Endothelial cell of umbilical vein (primary cell): ENCODE measurements around the gene VAV3. TPM values are rescaled to one million over a fixed set of nuclear protein-coding genes. Genes with fewer than 3 reads are reported as not detected.

Source experiments
- BruUV-seq: library from RNA; stranded (reverse); fragments of 400-500 nt; replicated peaks from 2 replicates; lab custom pipeline; 2021; lab: Mats Ljungman, UMichigan
- CTCF ChIA-PET: fragments of 300-600, 350-600 bp; sonication (Branson Sonifier 250); formaldehyde crosslinking; loops from one replicate; lab custom pipeline; 2021; ENCODE audit warnings: antibody characterized with exemption, inconsistent platforms; lab: Charles Lee
- POLR2A ChIA-PET: fragments of 300-600, 350-600 bp; sonication (Branson Sonifier 250); formaldehyde crosslinking; loops from one replicate; lab custom pipeline; 2021; ENCODE audit warnings: antibody characterized with exemption, inconsistent platforms; lab: Charles Lee
- DNase-seq: peaks from one replicate; pipeline ENCODE4 v3.0.0-alpha.2; 2011; ENCODE audit warnings: low read depth, low spot score
- FAIRE-seq: peaks from 2 replicates; lab custom pipeline; 2011; peaks lifted over from hg19 to GRCh38; lab: Jason Lieb, UNC
- H2AFZ ChIP-seq: 2 replicates; pipeline ENCODE4 v1.6.0; 2012; ENCODE audit warnings: low read depth, low read length, control low read depth, inconsistent platforms
- H3K27ac ChIP-seq: 2 replicates; pipeline ENCODE4 v1.5.1; 2011; ENCODE audit warnings: low read depth, mild to moderate bottlenecking, control low read depth, low read length, moderate library complexity; ENCODE audit not compliant: insufficient read depth
- H3K27me3 ChIP-seq, 2 experiments: 2 replicates each; pipeline versions ENCODE4 v1.6.0 to v1.6.1; 2011; ENCODE audit warnings: low read length in 2 of 2, mixed read lengths in 1 of 2; ENCODE audit not compliant: control insufficient read depth in 2 of 2, insufficient read depth in 2 of 2
- H3K36me3 ChIP-seq, 2 experiments: 2 replicates in 1 of 2; 3 replicates in 1 of 2; pipeline ENCODE4 v1.5.1; 2011; ENCODE audit warnings: low read length in 2 of 2, mild to moderate bottlenecking in 1 of 2, moderate library complexity in 1 of 2; ENCODE audit not compliant: control insufficient read depth in 2 of 2, insufficient read depth in 2 of 2; ENCODE audit errors: extremely low read depth in 1 of 2
- H3K4me1 ChIP-seq: 3 replicates; pipeline ENCODE4 v1.5.1; 2011; ENCODE audit warnings: mild to moderate bottlenecking, low read length; ENCODE audit not compliant: control insufficient read depth, insufficient read depth; ENCODE audit errors: extremely low read depth
- H3K4me2 ChIP-seq: 2 replicates; pipeline ENCODE4 v1.6.1; 2011; ENCODE audit warnings: low read length, control low read depth, mixed read lengths; ENCODE audit not compliant: insufficient read depth
- H3K4me3 ChIP-seq, 3 experiments: fragments of 200-600 bp in 1 of 3; sonication (generic), shearing (Covaris generic) in 1 of 3; replicated peaks in 1 of 3; 2 replicates each; pipeline ENCODE4 v1.5.1; 2011 to 2016; ENCODE audit warnings: control low read depth in 3 of 3, low read length in 3 of 3, mild to moderate bottlenecking in 2 of 3, inconsistent platforms in 1 of 3, low read depth in 1 of 3, moderate library complexity in 1 of 3; ENCODE audit not compliant: insufficient read depth in 1 of 3
- H3K79me2 ChIP-seq: 2 replicates; pipeline ENCODE4 v1.6.0; 2012; ENCODE audit warnings: low read length, inconsistent platforms; ENCODE audit not compliant: control insufficient read depth, insufficient read depth
- H3K9ac ChIP-seq: replicated peaks from 2 replicates; pipeline ENCODE3; 2011; ENCODE audit warnings: low read length, control low read depth; ENCODE audit not compliant: insufficient read depth; ENCODE audit errors: extremely low read depth
- H3K9me1 ChIP-seq: replicated peaks from 3 replicates; pipeline ENCODE4 v1.6.0; 2011; ENCODE audit warnings: mild to moderate bottlenecking, low read length; ENCODE audit not compliant: control insufficient read depth, insufficient read depth; ENCODE audit errors: extremely low read depth
- H3K9me3 ChIP-seq: replicated peaks from 2 replicates; pipeline ENCODE4 v1.5.1; 2012; ENCODE audit warnings: low read length, inconsistent platforms; ENCODE audit not compliant: control insufficient read depth, insufficient read depth
- H4K20me1 ChIP-seq: replicated peaks from 2 replicates; pipeline ENCODE3; 2011; ENCODE audit warnings: mild to moderate bottlenecking, low read length; ENCODE audit not compliant: control insufficient read depth, insufficient read depth; ENCODE audit errors: extremely low read depth
- EZH2 ChIP-seq: IDR thresholded peaks from 2 replicates; pipeline ENCODE4 v1.6.1; 2012; ENCODE audit warnings: borderline replicate concordance, low read depth, mild to moderate bottlenecking, moderate library complexity, low read length, inconsistent platforms; ENCODE audit not compliant: severe bottlenecking
- FOS ChIP-seq: IDR thresholded peaks from 2 replicates; pipeline ENCODE4 v1.6.1; 2011; ENCODE audit warnings: mild to moderate bottlenecking, low read length, moderate library complexity, borderline replicate concordance; ENCODE audit not compliant: insufficient read depth
- GATA2 ChIP-seq: IDR thresholded peaks from 2 replicates; pipeline ENCODE4 v1.7.0; 2011; ENCODE audit warnings: low read depth, mild to moderate bottlenecking, moderate library complexity, mixed read lengths, low read length; ENCODE audit not compliant: insufficient read length, insufficient read depth
- JUN ChIP-seq: IDR thresholded peaks from 2 replicates; pipeline ENCODE4 v1.6.1; 2011; ENCODE audit warnings: borderline replicate concordance, low read depth; ENCODE audit not compliant: insufficient read length, insufficient read depth
- MAX ChIP-seq: IDR thresholded peaks from 2 replicates; pipeline ENCODE4 v1.6.1; 2011; ENCODE audit not compliant: insufficient read depth, insufficient read length
- MYC ChIP-seq: IDR thresholded peaks from one replicate; pipeline ENCODE4 v1.6.1; 2011; ENCODE audit warnings: mild to moderate bottlenecking, low read depth, low read length
- POLR2A ChIP-seq: IDR thresholded peaks from 2 replicates; pipeline ENCODE4 v1.6.1; 2012; ENCODE audit warnings: low read depth, mild to moderate bottlenecking, control low read depth, low read length
- POLR2AphosphoS5 ChIP-seq: IDR thresholded peaks from 2 replicates; pipeline ENCODE4 v1.6.1; 2012; ENCODE audit warnings: low read depth, mild to moderate bottlenecking, control low read depth, low read length, moderate library complexity; ENCODE audit not compliant: insufficient read depth
- dilution Hi-C: fragments of 300-500 bp; cut with MboI; formaldehyde crosslinking; loops from one replicate; pipeline ENCODE4 v1.15.0; 2019; ENCODE audit warnings: low sequenced_read_pairs; ENCODE audit not compliant: extremely low pct_ligation_motif_present
- intact Hi-C: fragments of 100-400 bp; cut with micrococcal nuclease; formaldehyde crosslinking; loops from one replicate; pipeline ENCODE4 v1.10.0; 2022
- polyA plus RNA-seq, 4 experiments: library from polyadenylated mRNA; depleted of rRNA in 3 of 4; stranded (reverse) in 3 of 4; unstranded in 1 of 4; fragments of >200 nt; gene quantifications; 2 replicates each; pipeline versions ENCODE4 v1.2.1 to v1.2.3, GENCODE V29; 2011 to 2012; ENCODE audit warnings: missing spikeins in 1 of 4
- total RNA-seq: library from RNA; stranded (reverse); gene quantifications from 2 replicates; pipeline ENCODE4 v1.2.3, GENCODE V29; 2021
- TF ChIP-seq, protein P1 (sequence below), 2 donors: IDR thresholded peaks; 1 replicate in 1 of 2; 2 replicates in 1 of 2; pipeline ENCODE4 v1.5.1; 2011; ENCODE audit warnings: low read length in 2 of 2, mild to moderate bottlenecking in 2 of 2, moderate library complexity in 2 of 2, control low read depth in 1 of 2, inconsistent platforms in 1 of 2, low read depth in 1 of 2; ENCODE audit not compliant: insufficient read depth in 1 of 2; ENCODE audit errors: extremely low read depth in 1 of 2

VAV3 gene
- total and polyA plus RNA-seq, 2 donors (not counting 3 experiments of a cell fraction or from before 2014, with no cell fraction given) = 0.18 to 1.5 TPM

- Histone ChIP-seq H4K20me1 (no peaks in the 10 kb centered on the region), H3K36me3 (no peaks in the 10 kb centered on the region), H3K27ac (no peak overlapping the region), H3K4me2 (no peak overlapping the region), H3K4me3 (no peak overlapping the region), H3K9me1 (no peaks in the 10 kb centered on the region), H3K4me1 (no peaks in the 10 kb centered on the region), H3K9me3 (no peaks in the 10 kb centered on the region), H2AFZ (no peak overlapping the region), H3K9ac (no peak overlapping the region), H3K79me2 (no peaks in the 10 kb centered on the region), H3K27me3 (peaks cover 0 to 12% of the 10 kb centered on the region in 2 experiments)
- DNase-seq (no peak), FAIRE-seq (no peak)
- intact Hi-C loops (no loop called here), dilution Hi-C loops (no loop called here)
- POLR2A ChIA-PET = no interaction called here
- TF ChIP-seq POLR2A (no peak), POLR2AphosphoS5 (no peak), MYC (no peak), JUN (no peak), MAX (no peak), EZH2 (no peak), GATA2 (no peak), FOS (no peak)
- TF ChIP-seq, protein P1, sequence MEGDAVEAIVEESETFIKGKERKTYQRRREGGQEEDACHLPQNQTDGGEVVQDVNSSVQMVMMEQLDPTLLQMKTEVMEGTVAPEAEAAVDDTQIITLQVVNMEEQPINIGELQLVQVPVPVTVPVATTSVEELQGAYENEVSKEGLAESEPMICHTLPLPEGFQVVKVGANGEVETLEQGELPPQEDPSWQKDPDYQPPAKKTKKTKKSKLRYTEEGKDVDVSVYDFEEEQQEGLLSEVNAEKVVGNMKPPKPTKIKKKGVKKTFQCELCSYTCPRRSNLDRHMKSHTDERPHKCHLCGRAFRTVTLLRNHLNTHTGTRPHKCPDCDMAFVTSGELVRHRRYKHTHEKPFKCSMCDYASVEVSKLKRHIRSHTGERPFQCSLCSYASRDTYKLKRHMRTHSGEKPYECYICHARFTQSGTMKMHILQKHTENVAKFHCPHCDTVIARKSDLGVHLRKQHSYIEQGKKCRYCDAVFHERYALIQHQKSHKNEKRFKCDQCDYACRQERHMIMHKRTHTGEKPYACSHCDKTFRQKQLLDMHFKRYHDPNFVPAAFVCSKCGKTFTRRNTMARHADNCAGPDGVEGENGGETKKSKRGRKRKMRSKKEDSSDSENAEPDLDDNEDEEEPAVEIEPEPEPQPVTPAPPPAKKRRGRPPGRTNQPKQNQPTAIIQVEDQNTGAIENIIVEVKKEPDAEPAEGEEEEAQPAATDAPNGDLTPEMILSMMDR (IDR thresholded peaks at IDR 0.05; ENCODE audit: extremely low read depth in 1 of 2, insufficient read depth in 1 of 2, low read depth in 1 of 2, low read length in 2 of 2) = no peak
- CTCF ChIA-PET = no interaction called here
- BruUV-seq = no TSS peak
These were observed 161.4 kb downstream of the VAV3 start for GRCh38 chr1:107803579-107803978.
